Gastrocnemius medialis (tissue), 4 donors: ENCODE data around the gene COL6A3.

ENCODE experiments used
- CTCF ChIP-seq, 5 experiments: fragments of 450-650 bp in 3 of 5; fragments of 200-600 bp in 2 of 5; sonication (generic) in 2 of 5; IDR thresholded peaks in 4 of 5; conservative IDR thresholded peaks in 1 of 5; 1 replicate in 4 of 5; 2 replicates in 1 of 5; pipeline ENCODE4 v1.5.1; 2016 to 2019; ENCODE audit warnings: antibody characterized with exemption in 5 of 5, mild to moderate bottlenecking in 3 of 5, moderate library complexity in 3 of 5
- POLR2A ChIP-seq, 2 donors: fragments of 450-650 bp; IDR thresholded peaks; one replicate each; pipeline ENCODE4 v1.6.1; 2017; ENCODE audit warnings: antibody characterized with exemption in 2 of 2, mild to moderate bottlenecking in 2 of 2, moderate library complexity in 2 of 2

GRCh38 chr2:237390235-237390634, 23.7 kb downstream of the COL6A3 start:
- TF ChIP-seq CTCF (IDR thresholded peaks at IDR 0.05 in 4 of 5, conservative IDR thresholded peaks at IDR 0.05 in 1 of 5) (no peak), POLR2A (IDR thresholded peaks at IDR 0.05) (no peak)
